Suppressor macrophage treated with lipopolysaccharide for 4 hours (primary cell): ENCODE data around the gene TNRC6C.

ENCODE experiments used
- DNase-seq: peaks from one replicate; pipeline ENCODE4 v3.0.0-alpha.2; 2020

Gene TNRC6C

GRCh38 chr17:78142119-78142861 is 183.8 kb downstream of the TNRC6C start:
- DNase-seq: peak; percentile 57

GRCh38 chr17:78143214-78144146 is 185.0 kb downstream of the TNRC6C start:
- DNase-seq: no peak

GRCh38 chr17:78144147-78144719 is 185.7 kb downstream of the TNRC6C start:
- DNase-seq: peak; percentile 98

- DNase-seq: no peak
Observed at GRCh38 chr17:78144736-78145641, 186.5 kb downstream of the TNRC6C start.

GRCh38 chr17:78146471-78146869 is 188.0 kb downstream of the TNRC6C start:
- no peak for DNase-seq

- DNase-seq: no peak
Observed at GRCh38 chr17:78146881-78147280, 188.4 kb downstream of the TNRC6C start.

- no peak for DNase-seq
Observed at GRCh38 chr17:78147315-78147998, 189.0 kb downstream of the TNRC6C start.

GRCh38 chr17:78148286-78149016 is 189.9 kb downstream of the TNRC6C start:
- no peak for DNase-seq

GRCh38 chr17:78151514-78152008 is 193.1 kb downstream of the TNRC6C start:
- no peak for DNase-seq

- DNase-seq: peak; percentile 89
Observed at GRCh38 chr17:78154903-78155811, 196.7 kb downstream of the TNRC6C start.
